Activated CD8-positive, alpha-beta memory T cell treated with anti-CD3 and anti-CD28 coated beads, Interleukin-2, amount 10 ng/mL, durations not matched to agents 7 days and 5 days (primary cell): ENCODE results near the gene COL15A1. TPM values are rescaled to one million over a fixed set of nuclear protein-coding genes. Genes with fewer than 3 reads are reported as not detected.

ENCODE experiments used
- ATAC-seq: fragments of 150-1000 bp; cut with Tn5 transposase; one replicate; pipeline ENCODE4 v1.10.0; 2021; ENCODE audit warnings: moderate library complexity
- CTCF ChIA-PET: fragments of 350-600 bp; sonication (Branson Sonifier 250); formaldehyde crosslinking; loops from one replicate; lab custom pipeline; 2021; ENCODE audit warnings: antibody characterized with exemption; lab: Charles Lee
- DNase-seq: peaks from one replicate; pipeline ENCODE4 v3.0.0-alpha.2; 2020
- H3K27ac Mint-ChIP-seq: one replicate; pipeline ENCODE4 v1.8.0; 2021; ENCODE audit warnings: mild to moderate bottlenecking, mixed read lengths
- H3K27me3 Mint-ChIP-seq: one replicate; pipeline ENCODE4 v1.8.0; 2021; ENCODE audit warnings: mixed read lengths
- H3K36me3 Mint-ChIP-seq: one replicate; pipeline ENCODE4 v1.8.0; 2021; ENCODE audit warnings: mild to moderate bottlenecking, mixed read lengths
- H3K4me1 Mint-ChIP-seq: one replicate; pipeline ENCODE4 v1.8.0; 2021; ENCODE audit warnings: mixed read lengths
- H3K4me3 Mint-ChIP-seq: one replicate; pipeline ENCODE4 v1.8.0; 2021; ENCODE audit warnings: mild to moderate bottlenecking, moderate library complexity, mixed read lengths
- H3K9me3 Mint-ChIP-seq: one replicate; pipeline ENCODE4 v1.8.0; 2022; ENCODE audit warnings: low read depth, mixed read lengths
- total RNA-seq, 2 experiments: library from RNA; stranded (reverse); gene quantifications; one replicate each; pipeline ENCODE4 v1.2.3, GENCODE V29; 2021

Gene COL15A1
- total RNA-seq, 2 experiments from 2014 or later, result 0.45 to 0.53 TPM

DNA sequence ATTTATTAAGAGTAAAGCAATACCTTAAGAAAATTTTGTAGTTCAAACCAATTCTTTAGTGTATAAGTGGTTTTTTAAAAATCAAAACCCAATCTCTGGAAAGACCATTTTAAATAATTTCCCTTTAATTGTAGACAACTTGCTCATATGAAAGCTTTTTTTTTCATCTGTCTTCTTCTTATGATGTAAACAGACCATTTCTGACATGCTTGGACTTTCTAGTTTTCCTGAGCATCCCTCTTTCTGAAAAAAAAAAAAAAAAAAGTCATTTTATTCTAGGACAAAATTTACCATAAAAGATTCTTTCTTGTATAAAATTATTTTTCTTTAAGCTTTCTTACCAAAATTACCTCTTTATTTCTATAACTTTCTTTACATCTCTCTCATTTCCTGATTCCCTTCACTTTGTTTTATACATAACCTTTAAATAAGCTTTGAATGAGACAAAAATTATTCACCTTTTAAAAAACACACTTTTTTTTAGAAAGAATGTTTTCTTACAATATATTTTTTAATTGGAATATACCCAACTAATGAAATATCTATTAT, 67.5 kb downstream of the COL15A1 start:
- H3K27me3 Mint-ChIP-seq, result no peaks in the 10 kb centered on the region
- H3K36me3 Mint-ChIP-seq, result peaks cover 38% of the 10 kb centered on the region
- ATAC-seq, result no peak
- no peak overlapping the region for H3K27ac Mint-ChIP-seq
- CTCF ChIA-PET, result interaction anchor here (0.8 to 5.3 kb wide), 9 partner anchors 9 to 171 kb away, joined by 3 to 35 read pairs (median 4); no protein-coding TSS in a partner anchor
- H3K9me3 Mint-ChIP-seq, result peaks cover 9% of the 10 kb centered on the region
- no peak overlapping the region for H3K4me3 Mint-ChIP-seq
- H3K4me1 Mint-ChIP-seq, result peaks cover 21% of the 10 kb centered on the region
- DNase-seq, result no peak

DNA sequence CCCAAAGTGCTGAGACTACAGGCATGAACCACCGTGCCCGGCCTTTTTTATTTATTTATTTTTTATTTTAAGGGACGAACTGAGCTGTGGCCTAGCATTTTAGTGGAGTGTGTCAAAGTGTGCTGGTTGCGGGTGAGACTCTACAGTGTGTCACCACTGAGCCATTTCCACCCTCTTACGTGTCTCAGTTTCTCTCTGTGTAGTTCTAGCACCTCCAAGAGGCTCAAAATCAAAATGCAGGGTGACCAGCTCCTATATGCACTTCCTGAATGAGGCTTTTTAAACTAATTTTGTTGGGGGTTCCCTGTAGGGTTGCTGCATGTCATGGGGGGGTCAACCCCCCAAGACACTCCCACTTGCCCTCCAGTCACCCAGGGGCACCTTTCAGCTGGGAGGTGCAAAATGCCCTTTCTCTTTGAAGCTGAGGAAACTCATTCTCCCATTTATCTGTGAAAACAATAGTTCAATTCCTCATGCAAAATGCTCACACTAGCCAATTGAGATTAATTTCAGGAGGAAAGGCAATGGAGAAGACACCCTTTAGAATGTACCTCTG, 69.3 kb downstream of the COL15A1 start:
- Mint-ChIP-seq H3K27me3 (no peaks in the 10 kb centered on the region), H3K36me3 (peaks cover 35% of the 10 kb centered on the region), H3K9me3 (peaks cover 9% of the 10 kb centered on the region), H3K4me1 (peaks cover 21% of the 10 kb centered on the region), H3K4me3 (peak overlapping the region; percentile 58), H3K27ac (peak overlapping the region; percentile 98)
- peak; percentile 46 for ATAC-seq
- CTCF ChIA-PET, result interaction anchor here (0.7 to 5.3 kb wide), 20 partner anchors 8 to 127 kb away, joined by 3 to 35 read pairs (median 6); partner anchors contain the start of gene TGFBR1
- DNase-seq, result no peak

DNA sequence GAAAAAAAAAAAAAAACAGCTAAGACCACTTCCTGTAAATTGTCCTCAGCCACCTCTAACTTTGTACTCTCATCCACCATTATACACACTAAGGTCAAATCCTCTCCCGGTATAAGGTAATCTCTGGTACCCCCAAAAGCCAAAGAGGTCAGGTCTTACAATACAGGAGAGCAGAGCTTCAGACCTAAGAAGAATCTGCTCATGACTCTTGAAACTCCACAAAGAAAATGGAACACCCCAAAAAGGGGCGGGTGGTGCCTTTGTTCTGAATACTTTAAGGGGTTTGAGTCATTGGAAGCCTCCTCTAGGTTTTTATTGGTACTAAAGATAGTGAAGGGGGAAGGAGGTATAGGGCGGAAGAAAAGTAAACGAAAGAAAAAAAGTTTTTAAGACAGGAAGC, 69.8 kb downstream of the COL15A1 start:
- ATAC-seq, result peak; percentile 89
- Mint-ChIP-seq H3K27me3 (no peaks in the 10 kb centered on the region), H3K36me3 (peaks cover 35% of the 10 kb centered on the region), H3K4me1 (peaks cover 21% of the 10 kb centered on the region), H3K27ac (peak overlapping the region; percentile 98), H3K9me3 (peaks cover 9% of the 10 kb centered on the region), H3K4me3 (peak overlapping the region; percentile 58)
- CTCF ChIA-PET, result interaction anchor here (0.7 to 5.3 kb wide), 21 partner anchors 9 to 174 kb away, joined by 3 to 35 read pairs (median 5); partner anchors contain the start of gene TGFBR1
- DNase-seq, result peak; percentile 65

GRCh38 chr9:99015448-99015847, 71.7 kb downstream of the COL15A1 start:
- no peaks in the 10 kb centered on the region for H3K9me3 Mint-ChIP-seq
- H3K36me3 Mint-ChIP-seq, result peaks cover 23% of the 10 kb centered on the region
- H3K4me1 Mint-ChIP-seq, result peaks cover 21% of the 10 kb centered on the region
- CTCF ChIA-PET, result interaction anchor here (0.5 to 5.3 kb wide), 5 partner anchors 9 to 91 kb away, joined by 4 to 35 read pairs (median 15); no protein-coding TSS in a partner anchor
- no peaks in the 10 kb centered on the region for H3K27me3 Mint-ChIP-seq
- H3K4me3 Mint-ChIP-seq, result no peak overlapping the region
- no peak for DNase-seq
- ATAC-seq, result no peak
- H3K27ac Mint-ChIP-seq, result no peak overlapping the region

- no peak overlapping the region for H3K4me3 Mint-ChIP-seq
- H3K4me1 Mint-ChIP-seq, result peaks cover 21% of the 10 kb centered on the region
- H3K27ac Mint-ChIP-seq, result no peak overlapping the region
- H3K9me3 Mint-ChIP-seq, result no peaks in the 10 kb centered on the region
- H3K36me3 Mint-ChIP-seq, result peaks cover 20% of the 10 kb centered on the region
- ATAC-seq, result no peak
- CTCF ChIA-PET, result interaction anchor here (0.5 to 5.3 kb wide), 4 partner anchors 9 to 97 kb away, joined by 3 to 35 read pairs (median 17); no protein-coding TSS in a partner anchor
- no peak for DNase-seq
- H3K27me3 Mint-ChIP-seq, result no peaks in the 10 kb centered on the region
Observed at GRCh38 chr9:99015890-99016289, 72.2 kb downstream of the COL15A1 start.

- no peak for DNase-seq
- H3K4me3 Mint-ChIP-seq, result no peak overlapping the region
Observed at GRCh38 chr9:99016681-99017387, 73.1 kb downstream of the COL15A1 start.

GRCh38 chr9:99018653-99019052, 74.9 kb downstream of the COL15A1 start:
- peaks cover 10% of the 10 kb centered on the region for H3K4me1 Mint-ChIP-seq
- no peak for DNase-seq
- no peak overlapping the region for H3K4me3 Mint-ChIP-seq
- no peaks in the 10 kb centered on the region for H3K9me3 Mint-ChIP-seq
- no peak overlapping the region for H3K27ac Mint-ChIP-seq
- no peak for ATAC-seq
- H3K27me3 Mint-ChIP-seq, result no peaks in the 10 kb centered on the region
- H3K36me3 Mint-ChIP-seq, result peaks cover 6% of the 10 kb centered on the region
- CTCF ChIA-PET, result interaction anchor here (1.0 to 1.8 kb wide), 6 partner anchors 8 to 43 kb away, joined by 3 to 8 read pairs (median 4); no protein-coding TSS in a partner anchor

More at GRCh38 chr9:99016681-99017387, 73.1 kb downstream of the COL15A1 start:
- Mint-ChIP-seq H3K27ac (no peak overlapping the region), H3K27me3 (no peaks in the 10 kb centered on the region), H3K9me3 (no peaks in the 10 kb centered on the region), H3K36me3 (peaks cover 19% of the 10 kb centered on the region), H3K4me1 (peaks cover 21% of the 10 kb centered on the region)
- ATAC-seq, result no peak
- CTCF ChIA-PET, result interaction anchor here (0.8 to 1.1 kb wide), 2 partner anchors 11 to 96 kb away, joined by 3 read pairs; no protein-coding TSS in a partner anchor

DNA sequence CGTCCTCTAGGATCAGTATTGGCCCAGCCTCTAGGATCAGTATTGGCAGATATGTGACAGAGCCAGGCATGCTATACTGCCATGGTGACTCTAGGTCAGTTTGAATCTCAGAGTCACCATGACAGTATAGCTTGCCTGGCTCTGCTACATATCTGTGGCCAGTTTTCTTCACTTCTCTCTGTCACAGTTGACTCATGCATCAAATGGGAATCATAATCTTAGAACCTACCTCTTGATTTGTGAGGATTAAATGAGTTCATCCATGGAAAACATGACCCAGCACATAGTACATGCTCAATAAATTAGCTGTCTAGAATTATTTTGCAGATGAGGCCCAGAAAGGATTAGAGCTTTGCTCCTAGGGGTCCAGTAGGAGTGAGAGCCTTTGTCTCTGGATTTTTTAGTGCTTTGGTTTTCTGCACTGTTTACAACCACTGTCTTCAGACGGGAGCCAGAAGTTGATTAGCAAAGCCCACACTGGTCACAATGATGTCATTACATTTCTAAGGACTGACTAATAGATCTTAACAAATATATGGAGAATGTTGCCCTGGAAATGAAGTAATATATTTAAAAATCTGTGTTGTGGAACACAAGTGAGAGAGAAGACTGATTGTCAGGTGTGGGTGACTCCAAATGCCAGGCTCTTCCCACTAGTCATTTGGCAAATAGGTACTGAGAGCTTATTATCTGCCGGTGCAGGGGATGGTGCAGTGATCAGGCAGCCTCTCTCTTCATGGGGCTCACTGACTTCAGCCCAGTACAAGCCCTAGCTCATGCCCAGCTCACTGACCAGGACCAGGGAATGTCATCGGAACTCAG, 76.0 kb downstream of the COL15A1 start:
- ATAC-seq (no peak), DNase-seq (no peak)
- H3K9me3 Mint-ChIP-seq, result no peaks in the 10 kb centered on the region
- H3K4me3 Mint-ChIP-seq, result no peak overlapping the region
- H3K4me1 Mint-ChIP-seq, result no peaks in the 10 kb centered on the region
- no peaks in the 10 kb centered on the region for H3K36me3 Mint-ChIP-seq
- H3K27me3 Mint-ChIP-seq, result no peaks in the 10 kb centered on the region
- no peak overlapping the region for H3K27ac Mint-ChIP-seq
- CTCF ChIA-PET, result interaction anchor here (1.1 kb wide), 1 partner anchor 20 kb away, joined by 4 read pairs; no protein-coding TSS in a partner anchor

- Mint-ChIP-seq H3K27ac (no peak overlapping the region), H3K27me3 (no peaks in the 10 kb centered on the region), H3K4me1 (no peaks in the 10 kb centered on the region), H3K4me3 (no peak overlapping the region), H3K9me3 (no peaks in the 10 kb centered on the region), H3K36me3 (no peaks in the 10 kb centered on the region)
- ATAC-seq (no peak), DNase-seq (no peak)
- CTCF ChIA-PET, result no interaction called here
Observed at GRCh38 chr9:99020786-99021436, 77.2 kb downstream of the COL15A1 start.

- Mint-ChIP-seq H3K4me1 (peaks cover 1% of the 10 kb centered on the region), H3K4me3 (no peak overlapping the region), H3K36me3 (no peaks in the 10 kb centered on the region), H3K27me3 (no peaks in the 10 kb centered on the region), H3K9me3 (no peaks in the 10 kb centered on the region), H3K27ac (peak overlapping the region; percentile 23)
- CTCF ChIA-PET, result no interaction called here
- DNase-seq (no peak), ATAC-seq (no peak)
Observed at GRCh38 chr9:99021512-99021911, 77.8 kb downstream of the COL15A1 start.

DNA sequence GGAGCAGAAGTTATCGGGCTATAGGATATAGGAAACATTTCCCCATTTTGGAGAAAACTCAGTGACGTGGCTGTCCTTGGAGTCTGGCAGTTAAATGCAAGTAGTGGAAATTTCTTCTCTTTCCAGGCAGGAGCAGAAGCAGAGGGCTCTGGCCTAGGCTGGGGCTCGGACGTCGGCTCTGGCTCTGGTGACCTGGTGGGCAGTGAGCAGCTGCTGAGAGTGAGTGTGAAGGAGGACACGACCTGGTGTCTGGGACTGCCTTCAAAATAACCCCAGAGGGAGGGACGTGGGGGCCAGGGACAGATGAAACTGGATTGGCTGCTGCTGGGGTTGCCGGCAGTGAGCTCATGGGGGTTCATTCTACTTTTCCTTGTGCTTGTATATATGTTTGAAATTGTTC, 79.5 kb downstream of the COL15A1 start:
- Mint-ChIP-seq H3K9me3 (no peaks in the 10 kb centered on the region), H3K27ac (no peak overlapping the region), H3K4me3 (no peak overlapping the region), H3K27me3 (no peaks in the 10 kb centered on the region), H3K36me3 (no peaks in the 10 kb centered on the region), H3K4me1 (peaks cover 9% of the 10 kb centered on the region)
- DNase-seq, result no peak
- no peak for ATAC-seq
- CTCF ChIA-PET, result interaction anchor here (2.1 kb wide), 1 partner anchor 22 kb away, joined by 5 read pairs; no protein-coding TSS in a partner anchor

DNA sequence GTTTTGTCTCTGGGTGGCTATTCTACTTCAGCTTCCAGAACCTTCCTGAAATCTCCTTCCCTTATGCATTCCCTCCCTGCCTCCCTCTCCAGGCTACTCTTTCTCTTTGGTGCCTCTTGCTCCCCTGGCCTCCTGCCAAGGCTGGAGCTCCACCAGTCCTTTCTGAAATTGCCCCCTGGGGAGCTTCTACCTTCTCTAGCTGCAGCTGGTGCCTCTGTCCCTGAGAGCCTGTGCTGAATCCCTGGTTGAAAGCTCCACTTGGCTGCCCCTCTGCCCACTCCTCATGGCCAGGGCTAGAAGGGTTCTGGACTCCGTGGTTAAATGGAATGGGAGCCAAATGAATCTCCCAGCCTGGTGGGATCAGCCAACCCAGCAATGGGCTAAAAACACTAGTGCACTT, 80.1 kb downstream of the COL15A1 start:
- Mint-ChIP-seq H3K4me1 (peaks cover 9% of the 10 kb centered on the region), H3K4me3 (no peak overlapping the region), H3K36me3 (no peaks in the 10 kb centered on the region), H3K27ac (no peak overlapping the region), H3K9me3 (no peaks in the 10 kb centered on the region), H3K27me3 (no peaks in the 10 kb centered on the region)
- DNase-seq (no peak), ATAC-seq (no peak)
- CTCF ChIA-PET, result interaction anchor here (1.3 to 2.1 kb wide), 2 partner anchors 23 to 24 kb away, joined by 3 to 5 read pairs; no protein-coding TSS in a partner anchor
